ENCODE measurements around the gene INTS2. TPM values are rescaled to one million over a fixed set of nuclear protein-coding genes. Genes with fewer than 3 reads are reported as not detected.
A peak's percentile ranks its signal among the peaks of the same experiment; 100 is the strongest.
"Not testable (repeated sequence)": the region's sequence is repeated elsewhere in the genome, so short reads cannot be mapped to it uniquely, and the experiment has no call there.

The INTS2 gene
- total RNA-seq, 3 donors from 2014 or later: 8.3 to 15.2 (median 11.8) TPM

DNA sequence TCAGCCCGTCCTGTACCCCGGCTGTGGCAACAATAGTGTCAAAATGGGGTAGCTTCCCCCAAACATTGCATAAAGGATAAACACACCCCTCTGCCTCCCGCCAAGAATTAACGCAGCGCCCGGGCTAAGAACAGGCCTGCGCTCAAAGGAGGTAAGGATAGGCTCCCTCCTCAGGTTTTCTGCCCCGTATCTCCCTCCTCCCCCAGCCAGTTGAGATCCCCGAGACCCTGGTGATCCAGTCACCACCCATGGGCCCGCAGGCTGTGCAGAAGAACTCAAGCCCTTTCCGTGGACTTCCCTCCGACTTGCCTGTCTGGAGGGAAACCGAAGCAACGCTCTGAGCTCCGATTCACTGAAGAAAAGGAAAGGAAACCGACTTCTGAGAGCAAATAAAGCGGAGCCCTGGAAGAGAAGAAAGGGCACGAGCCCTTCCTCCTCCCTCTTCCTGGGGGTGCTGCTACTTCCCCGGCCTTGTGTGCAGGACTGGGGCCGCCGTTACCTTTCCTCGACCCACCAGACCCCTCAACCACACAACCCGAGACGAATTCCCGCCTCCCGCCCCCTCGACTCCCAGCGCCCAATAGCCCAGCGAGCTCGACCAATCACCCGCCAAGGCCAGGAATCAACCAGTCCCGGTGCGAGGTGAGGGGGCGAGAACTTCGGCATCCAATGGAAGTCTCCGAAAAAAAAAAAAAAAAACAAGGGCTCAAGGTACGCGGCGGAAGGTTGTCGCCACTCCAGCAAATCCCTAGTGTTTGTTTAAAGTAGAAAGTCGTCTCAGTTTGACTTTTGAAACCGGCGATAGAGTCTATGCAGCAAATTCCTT is 64.6 kb downstream of the INTS2 start, which contains the start of gene BRIP1:
TSS of gene BRIP1 (minus strand) at position 554 of the 826 bp plus-strand sequence. CDS start 1,989 bp downstream, outside the sequence.
- H3K27ac ChIP-seq: peak within 1 kb of the TSS; percentile 85 to 91
- TF ChIP-seq POLR2A (IDR thresholded peaks at IDR 0.05) (no peak), POLR2AphosphoS5 (IDR thresholded peaks at IDR 0.05) (peak in 1 of 3 donors; percentile 34)
- H3K27me3 ChIP-seq: no peaks in the 10 kb centered on the region
- no peaks in the 10 kb centered on the region for H3K36me3 ChIP-seq
- H3K4me3 ChIP-seq: peak within 1 kb of the TSS; percentile 71 to 78 (median 75)
- H3K9me3 ChIP-seq: no peaks in the 10 kb centered on the region
- intact Hi-C loops (cut with DNase I; ENCODE audit: low total_unique reads): no loop called here
- peaks cover 0 to 5% of the 10 kb centered on the region in 2 donors for H3K4me1 ChIP-seq
- peak; percentile 88 for DNase-seq (ENCODE audit: low spot score in 2 of 2)

- Histone ChIP-seq H3K27ac (peak overlapping the region in 1 of 2 donors; percentile 91), H3K4me1 (peaks cover 0 to 5% of the 10 kb centered on the region in 2 donors), H3K9me3 (no peaks in the 10 kb centered on the region), H3K27me3 (no peaks in the 10 kb centered on the region), H3K36me3 (no peaks in the 10 kb centered on the region), H3K4me3 (no peak overlapping the region)
- TF ChIP-seq POLR2A (IDR thresholded peaks at IDR 0.05): no peak
- no peak for TF ChIP-seq CTCF (IDR thresholded peaks at IDR 0.05)
- TF ChIP-seq POLR2AphosphoS5 (IDR thresholded peaks at IDR 0.05): no peak
- no peak for DNase-seq (ENCODE audit: low spot score in 2 of 2)
- intact Hi-C loops (cut with DNase I; ENCODE audit: low total_unique reads): no loop called here
Observed at GRCh38 chr17:61862105-61862574, 65.6 kb downstream of the INTS2 start.

DNA sequence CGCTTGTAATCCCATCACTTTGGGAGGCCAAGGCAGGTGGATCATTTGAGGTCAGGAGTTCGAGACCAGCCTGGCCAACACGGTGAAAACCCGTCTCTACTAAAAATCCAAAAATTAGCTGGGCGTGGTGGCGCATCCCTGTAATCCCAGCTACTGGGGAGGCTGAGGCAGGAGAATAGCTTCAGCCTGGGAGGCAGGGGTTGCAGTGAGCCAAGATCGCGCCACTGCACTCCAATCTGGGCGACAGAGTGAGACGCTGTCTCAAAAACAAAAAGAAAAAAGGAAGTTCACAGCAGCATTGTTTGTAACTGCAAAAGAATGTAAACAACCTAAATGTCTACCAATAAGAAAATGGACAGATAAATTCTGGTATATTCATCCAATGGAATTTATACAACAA is 67.4 kb downstream of the INTS2 start:
- H3K9me3 ChIP-seq; H3K4me3 ChIP-seq; DNase-seq (ENCODE audit: low spot score in 2 of 2); H3K36me3 ChIP-seq; H3K4me1 ChIP-seq; H3K27me3 ChIP-seq; H3K27ac ChIP-seq; intact Hi-C loops (cut with DNase I; ENCODE audit: low total_unique reads): not testable (repeated sequence)

DNA sequence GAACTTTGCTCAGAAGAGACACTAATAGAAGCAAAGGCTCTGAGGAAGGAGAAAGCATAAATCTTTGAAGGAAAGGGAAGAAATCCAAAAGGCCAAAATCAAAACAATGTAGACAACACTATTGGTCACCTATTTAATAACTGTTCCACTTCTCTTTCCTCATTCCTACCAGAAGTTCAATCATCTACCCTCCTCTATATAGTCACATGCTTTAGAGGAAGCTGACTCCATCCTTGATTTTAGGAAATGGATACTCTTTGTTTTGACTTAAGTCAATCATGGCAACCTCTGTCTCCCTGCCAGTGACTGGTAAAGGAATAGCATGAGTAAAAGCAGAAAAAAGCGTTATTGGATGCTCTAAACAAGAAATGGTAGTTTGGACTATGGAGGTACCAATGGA is 71.7 kb downstream of the INTS2 start:
- H3K9me3 ChIP-seq: no peaks in the 10 kb centered on the region
- no peak overlapping the region for H3K27ac ChIP-seq
- no peak for DNase-seq (ENCODE audit: low spot score in 2 of 2)
- H3K4me3 ChIP-seq: no peak overlapping the region
- no peaks in the 10 kb centered on the region for H3K4me1 ChIP-seq
- H3K36me3 ChIP-seq: no peaks in the 10 kb centered on the region
- no peak for TF ChIP-seq CTCF (IDR thresholded peaks at IDR 0.05)
- TF ChIP-seq POLR2A (IDR thresholded peaks at IDR 0.05): no peak
- TF ChIP-seq POLR2AphosphoS5 (IDR thresholded peaks at IDR 0.05): no peak
- intact Hi-C loops (cut with DNase I; ENCODE audit: low total_unique reads): no loop called here
- no peaks in the 10 kb centered on the region for H3K27me3 ChIP-seq

- TF ChIP-seq POLR2AphosphoS5 (IDR thresholded peaks at IDR 0.05) (no peak), POLR2A (IDR thresholded peaks at IDR 0.05) (no peak), CTCF (IDR thresholded peaks at IDR 0.05) (no peak)
- Histone ChIP-seq H3K9me3 (no peaks in the 10 kb centered on the region), H3K4me1 (no peaks in the 10 kb centered on the region), H3K27me3 (no peaks in the 10 kb centered on the region), H3K4me3 (no peak overlapping the region), H3K27ac (no peak overlapping the region), H3K36me3 (no peaks in the 10 kb centered on the region)
- intact Hi-C loops (cut with DNase I; ENCODE audit: low total_unique reads): no loop called here
- no peak for DNase-seq (ENCODE audit: low spot score in 2 of 2)
Observed at GRCh38 chr17:61852857-61853256, 74.9 kb downstream of the INTS2 start.

DNA sequence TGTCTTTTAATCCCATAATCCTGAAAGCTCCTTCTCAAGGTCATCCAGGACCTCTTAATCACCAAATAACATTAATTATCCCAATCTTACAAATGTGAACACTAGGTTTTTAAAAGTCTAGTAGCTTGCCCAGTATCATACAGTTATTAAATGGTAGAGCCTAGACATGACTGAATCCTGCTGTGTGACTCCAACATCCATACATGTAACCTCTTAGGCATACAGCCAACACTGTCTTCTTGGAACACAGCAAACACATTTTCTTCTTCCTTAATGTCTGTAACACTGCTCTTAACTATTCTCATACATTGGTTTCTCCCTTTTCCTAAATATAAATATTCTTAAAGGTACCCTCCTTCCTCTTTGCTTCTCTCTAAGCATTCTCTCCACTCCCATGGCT is 78.1 kb downstream of the INTS2 start:
- no peak overlapping the region for H3K4me3 ChIP-seq
- H3K9me3 ChIP-seq: no peaks in the 10 kb centered on the region
- intact Hi-C loops (cut with DNase I; ENCODE audit: low total_unique reads): no loop called here
- TF ChIP-seq POLR2A (IDR thresholded peaks at IDR 0.05) (no peak), CTCF (IDR thresholded peaks at IDR 0.05) (no peak), POLR2AphosphoS5 (IDR thresholded peaks at IDR 0.05) (no peak)
- no peak for DNase-seq (ENCODE audit: low spot score in 2 of 2)
- H3K36me3 ChIP-seq: no peaks in the 10 kb centered on the region
- H3K27ac ChIP-seq: no peak overlapping the region
- no peaks in the 10 kb centered on the region for H3K27me3 ChIP-seq
- no peaks in the 10 kb centered on the region for H3K4me1 ChIP-seq

All from breast epithelium (tissue), 4 donors.